C4-2B (cell line): Measurements from ENCODE around the gene GJA9.
A peak's percentile ranks its signal among the peaks of the same experiment; 100 is the strongest.

Experiments
- H3K27ac ChIP-seq: fragments of 450-650 bp; 2 replicates; pipeline ENCODE4 v1.5.1; 2017
- ZFX ChIP-seq: fragments of 450-650 bp; IDR thresholded peaks from 2 replicates; pipeline ENCODE4 v1.6.1; 2017
- TF ChIP-seq, protein P1 (sequence below): fragments of 450-650 bp; conservative IDR thresholded peaks from 2 replicates; pipeline ENCODE4 v1.5.1; 2017; ENCODE audit warnings: mild to moderate bottlenecking

The GJA9 gene

GRCh38 chr1:38873027-38873969, 8.1 kb downstream of the GJA9 start, which contains the start of gene MYCBP:
Gene MYCBP (minus strand): TSS chr1:38873348. CDS start chr1:38873305, 43 bp downstream.
- peak; percentile 26; the same call in 1 of the 2 replicates for TF ChIP-seq ZFX
- TF ChIP-seq, protein P1, sequence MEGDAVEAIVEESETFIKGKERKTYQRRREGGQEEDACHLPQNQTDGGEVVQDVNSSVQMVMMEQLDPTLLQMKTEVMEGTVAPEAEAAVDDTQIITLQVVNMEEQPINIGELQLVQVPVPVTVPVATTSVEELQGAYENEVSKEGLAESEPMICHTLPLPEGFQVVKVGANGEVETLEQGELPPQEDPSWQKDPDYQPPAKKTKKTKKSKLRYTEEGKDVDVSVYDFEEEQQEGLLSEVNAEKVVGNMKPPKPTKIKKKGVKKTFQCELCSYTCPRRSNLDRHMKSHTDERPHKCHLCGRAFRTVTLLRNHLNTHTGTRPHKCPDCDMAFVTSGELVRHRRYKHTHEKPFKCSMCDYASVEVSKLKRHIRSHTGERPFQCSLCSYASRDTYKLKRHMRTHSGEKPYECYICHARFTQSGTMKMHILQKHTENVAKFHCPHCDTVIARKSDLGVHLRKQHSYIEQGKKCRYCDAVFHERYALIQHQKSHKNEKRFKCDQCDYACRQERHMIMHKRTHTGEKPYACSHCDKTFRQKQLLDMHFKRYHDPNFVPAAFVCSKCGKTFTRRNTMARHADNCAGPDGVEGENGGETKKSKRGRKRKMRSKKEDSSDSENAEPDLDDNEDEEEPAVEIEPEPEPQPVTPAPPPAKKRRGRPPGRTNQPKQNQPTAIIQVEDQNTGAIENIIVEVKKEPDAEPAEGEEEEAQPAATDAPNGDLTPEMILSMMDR = no peak; the same call in 1 of the 2 replicates
- H3K27ac ChIP-seq = peak within 1 kb of the TSS; percentile 75

- TF ChIP-seq, protein P1 = no peak
- TF ChIP-seq ZFX = 0 out of 2 replicates have a peak, but pooled peaks have one; percentile 33
- H3K27ac ChIP-seq = peak overlapping the region; percentile 75
Measured at GRCh38 chr1:38872401-38873026, 8.9 kb downstream of the GJA9 start.

DNA sequence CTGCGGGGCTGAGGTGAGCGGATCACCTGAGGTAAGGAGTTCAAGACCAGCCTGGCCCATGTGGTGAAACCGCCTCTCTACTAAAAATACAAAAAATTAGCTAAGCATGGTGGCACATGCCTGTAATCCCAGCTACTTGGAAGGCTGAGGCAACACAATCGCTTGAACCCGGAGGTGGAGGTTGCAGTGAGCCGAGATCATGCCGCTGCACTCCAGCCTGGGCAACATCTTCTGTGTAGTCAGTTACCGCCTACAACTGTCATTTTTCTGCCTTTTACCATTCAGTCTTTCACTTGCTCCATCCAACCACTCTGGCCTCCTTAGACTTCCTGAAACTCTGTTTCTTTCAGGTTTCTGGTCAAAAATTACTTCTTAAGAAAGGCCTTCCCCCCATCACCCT, 10.4 kb downstream of the GJA9 start:
- TF ChIP-seq ZFX = no peak
- TF ChIP-seq, protein P1 = no peak

DNA sequence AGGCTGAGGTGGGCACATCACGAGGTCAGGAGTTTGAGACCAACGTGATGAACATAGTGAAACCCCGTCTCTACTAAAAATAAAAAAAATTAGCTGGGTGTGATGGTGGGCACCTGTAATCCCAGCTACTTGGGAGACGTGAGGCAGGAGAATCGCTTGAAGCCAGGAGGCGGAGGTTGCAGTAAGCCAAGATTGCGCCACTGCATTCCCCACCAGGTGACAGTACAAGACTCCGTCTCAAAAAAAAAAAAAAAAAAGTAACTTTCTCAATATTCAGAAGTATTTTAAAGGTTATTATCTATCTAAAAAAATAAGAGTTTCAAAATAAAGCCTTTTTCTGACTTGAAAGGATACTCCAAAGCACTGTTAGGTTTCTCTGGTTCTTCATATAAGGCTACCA, 14.2 kb downstream of the GJA9 start:
- TF ChIP-seq ZFX = no peak
- TF ChIP-seq, protein P1 = no peak

More for the DNA sequence above, 10.4 kb downstream of the GJA9 start:
- H3K27ac ChIP-seq = no peak overlapping the region

GRCh38 chr1:38865112-38865715, 16.2 kb downstream of the GJA9 start:
- H3K27ac ChIP-seq = no peak overlapping the region
- TF ChIP-seq ZFX = no peak
- TF ChIP-seq, protein P1 = no peak; the same call in 1 of the 2 replicates

More for the DNA sequence above, 14.2 kb downstream of the GJA9 start:
- no peak overlapping the region for H3K27ac ChIP-seq

DNA sequence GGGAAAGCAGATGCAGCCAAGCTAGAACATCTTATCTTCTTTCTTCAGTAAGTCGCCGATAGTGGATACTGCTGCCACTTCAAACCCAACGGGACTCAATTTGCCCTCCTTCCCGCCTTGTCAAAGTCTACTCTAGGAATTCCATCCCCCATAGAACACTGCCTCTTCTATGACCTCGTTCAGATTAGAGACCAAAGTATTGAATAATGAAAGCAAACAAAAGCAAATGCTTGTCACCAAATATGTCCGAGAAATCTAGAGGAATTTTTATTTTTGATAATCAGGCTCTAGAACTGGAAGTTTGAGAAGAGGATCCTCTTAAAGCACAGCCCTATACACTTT, 21.0 kb downstream of the GJA9 start:
- no peak for TF ChIP-seq ZFX
- TF ChIP-seq, protein P1 = no peak
- H3K27ac ChIP-seq = peak overlapping the region; percentile 69
